IMR-90 (cell line): ENCODE results near the gene CNOT10. TPM values are rescaled to one million over a fixed set of nuclear protein-coding genes. Genes with fewer than 3 reads are reported as not detected.

Experiments used
- ATAC-seq: fragments of 200-7000 bp; cut with Tn5 transposase; 2 replicates; pipeline ENCODE4 v1.9.1; 2020; ENCODE audit warnings: low read depth, mild to moderate bottlenecking, moderate library complexity
- BruUV-seq: library from RNA; stranded (reverse); fragments of 400-500 nt; replicated peaks from 2 replicates; lab custom pipeline; 2021; lab: Mats Ljungman, UMichigan
- CTCF ChIA-PET: fragments of 300-600 bp; formaldehyde crosslinking; extraction: SDS; loops from one replicate; lab custom pipeline; 2021; ENCODE audit warnings: antibody characterized with exemption; lab: Yijun Ruan, JAX
- POLR2A ChIA-PET: fragments of 300-600 bp; sonication (Branson Sonifier 250); formaldehyde crosslinking; loops from one replicate; lab custom pipeline; 2022; ENCODE audit warnings: antibody characterized with exemption; ENCODE audit not compliant: unreplicated experiment; lab: Charles Lee
- DNase-seq: peaks from one replicate; pipeline ENCODE4 v3.0.0; 2013
- H2AFZ ChIP-seq: replicated peaks from 2 replicates; pipeline ENCODE3; 2013; ENCODE audit warnings: low read length, mild to moderate bottlenecking; ENCODE audit not compliant: poor library complexity
- H2AK5ac ChIP-seq: 2 replicates; pipeline ENCODE4 v1.6.1; 2013; ENCODE audit warnings: low read depth, low read length, inconsistent platforms
- H2AK9ac ChIP-seq: replicated peaks from 2 replicates; pipeline ENCODE3; 2013; ENCODE audit warnings: mild to moderate bottlenecking, low read depth, low read length, moderate library complexity; ENCODE audit not compliant: poor library complexity
- H2BK120ac ChIP-seq: 2 replicates; pipeline ENCODE4 v1.6.1; 2013; ENCODE audit warnings: low read depth, low read length, inconsistent platforms
- H2BK15ac ChIP-seq: 3 replicates; pipeline ENCODE4 v1.6.1; 2013; ENCODE audit warnings: low read depth, low read length, inconsistent platforms
- H2BK20ac ChIP-seq: 2 replicates; pipeline ENCODE4 v1.6.1; 2013; ENCODE audit warnings: low read depth, mild to moderate bottlenecking, inconsistent platforms, low read length, moderate library complexity
- H2BK5ac ChIP-seq: 2 replicates; pipeline ENCODE4 v1.6.1; 2013; ENCODE audit warnings: mild to moderate bottlenecking, low read depth, low read length, inconsistent platforms; ENCODE audit not compliant: poor library complexity, severe bottlenecking
- H3K14ac ChIP-seq: replicated peaks from 2 replicates; pipeline ENCODE4 v1.6.1; 2013; ENCODE audit warnings: low read depth, low read length, inconsistent platforms
- H3K18ac ChIP-seq: 2 replicates; pipeline ENCODE4 v1.6.1; 2013; ENCODE audit warnings: low read depth, low read length, control low read depth
- H3K23ac ChIP-seq: 2 replicates; pipeline ENCODE4 v1.6.1; 2013; ENCODE audit warnings: low read depth, low read length, inconsistent platforms
- H3K27ac ChIP-seq: 2 replicates; pipeline ENCODE4 v1.5.1; 2013; ENCODE audit warnings: mild to moderate bottlenecking, control low read depth, low read length; ENCODE audit not compliant: insufficient read depth
- H3K27me3 ChIP-seq: 2 replicates; pipeline ENCODE4 v1.6.1; 2013; ENCODE audit warnings: low read length; ENCODE audit not compliant: control insufficient read depth, insufficient read depth
- H3K36me3 ChIP-seq: 2 replicates; pipeline ENCODE4 v1.6.1; 2013; ENCODE audit warnings: low read length, mixed read lengths; ENCODE audit not compliant: control insufficient read depth, insufficient read depth
- H3K4ac ChIP-seq: 2 replicates; pipeline ENCODE4 v1.6.1; 2013; ENCODE audit warnings: low read depth, low read length, inconsistent platforms
- H3K4me1 ChIP-seq: 2 replicates; pipeline ENCODE4 v1.6.1; 2013; ENCODE audit warnings: low read length, mixed read lengths; ENCODE audit not compliant: control insufficient read depth, insufficient read depth
- H3K4me2 ChIP-seq: 2 replicates; pipeline ENCODE4 v1.6.1; 2013; ENCODE audit warnings: low read depth, mild to moderate bottlenecking, control low read depth, low read length, moderate library complexity
- H3K4me3 ChIP-seq: 2 replicates; pipeline ENCODE4 v1.5.1; 2013; ENCODE audit warnings: low read depth, mild to moderate bottlenecking, control low read depth, low read length, moderate library complexity; ENCODE audit not compliant: insufficient read depth
- H3K56ac ChIP-seq: 2 replicates; pipeline ENCODE4 v1.6.1; 2013; ENCODE audit warnings: low read length, inconsistent platforms; ENCODE audit not compliant: insufficient read depth; ENCODE audit errors: extremely low read depth
- H3K79me1 ChIP-seq, 2 experiments: 2 replicates each; pipeline ENCODE4 v1.6.1; 2013; ENCODE audit warnings: low read length in 2 of 2, inconsistent platforms in 1 of 2, low read depth in 1 of 2
- H3K9ac ChIP-seq: 2 replicates; pipeline ENCODE4 v1.6.1; 2013; ENCODE audit warnings: low read depth, low read length, control low read depth
- H3K9me1 ChIP-seq: 2 replicates; pipeline ENCODE4 v1.6.1; 2013; ENCODE audit warnings: low read length, inconsistent platforms; ENCODE audit not compliant: insufficient read depth
- H3K9me3 ChIP-seq: 2 replicates; pipeline ENCODE4 v1.6.1; 2013; ENCODE audit warnings: low read length; ENCODE audit not compliant: control insufficient read depth, insufficient read depth
- H4K20me1 ChIP-seq: 2 replicates; pipeline ENCODE4 v1.6.1; 2013; ENCODE audit warnings: low read length, inconsistent platforms; ENCODE audit not compliant: insufficient read depth
- H4K5ac ChIP-seq: 2 replicates; pipeline ENCODE4 v1.6.1; 2013; ENCODE audit warnings: mild to moderate bottlenecking, low read depth, low read length, control low read depth
- H4K8ac ChIP-seq, 2 experiments: 2 replicates each; pipeline ENCODE4 v1.6.1; 2013; ENCODE audit warnings: low read depth in 2 of 2, low read length in 2 of 2, control low read depth in 1 of 2, inconsistent platforms in 1 of 2
- H4K91ac ChIP-seq: 2 replicates; pipeline ENCODE4 v1.6.1; 2013; ENCODE audit warnings: low read depth, low read length, inconsistent platforms; ENCODE audit not compliant: insufficient read depth
- CHD1 ChIP-seq: IDR thresholded peaks from 2 replicates; pipeline ENCODE4 v1.6.1; 2012; ENCODE audit warnings: low read depth, low read length, improper control_type of control experiment
- FOS ChIP-seq: fragments of 150-350 bp; IDR thresholded peaks from 2 replicates; pipeline ENCODE4 v1.6.1; 2016; ENCODE audit warnings: low read depth, low read length
- MAFK ChIP-seq: IDR thresholded peaks from 2 replicates; pipeline ENCODE4 v1.6.1; 2012; ENCODE audit warnings: low read depth, low read length, improper control_type of control experiment
- MAZ ChIP-seq: IDR thresholded peaks from 2 replicates; pipeline ENCODE4 v1.6.1; 2012; ENCODE audit warnings: low read depth, mild to moderate bottlenecking, low read length, improper control_type of control experiment, moderate library complexity, borderline replicate concordance
- MXI1 ChIP-seq: IDR thresholded peaks from 2 replicates; pipeline ENCODE4 v1.6.1; 2012; ENCODE audit warnings: low read depth, mild to moderate bottlenecking, low read length, moderate library complexity, borderline replicate concordance
- POLR2A ChIP-seq: IDR thresholded peaks from 2 replicates; pipeline ENCODE4 v1.6.1; 2012; ENCODE audit warnings: mild to moderate bottlenecking, low read depth, low read length
- RCOR1 ChIP-seq: IDR thresholded peaks from 2 replicates; pipeline ENCODE4 v1.6.1; 2012; ENCODE audit warnings: mild to moderate bottlenecking, low read length, improper control_type of control experiment; ENCODE audit not compliant: insufficient replicate concordance
- RFX5 ChIP-seq: IDR thresholded peaks from 2 replicates; pipeline ENCODE4 v1.8.0; 2012; ENCODE audit warnings: low read depth, mild to moderate bottlenecking, low read length, moderate library complexity
- WGBS, 2 experiments: methylation state at CpG; one replicate each; pipeline versions ENCODE4 v1.1.5 to v1.1.7; 2013; ENCODE audit warnings: missing lambda C conversion rate in 2 of 2; ENCODE audit not compliant: insufficient read length in 1 of 2; ENCODE audit errors: extremely low coverage in 2 of 2; 5-methylcytosine and 5-hydroxymethylcytosine counted together
- dilution Hi-C: fragments of 300-500 bp; cut with HindIII; formaldehyde crosslinking; loops from one replicate; pipeline ENCODE4 v1.14.3; 2018; ENCODE audit warnings: low sequenced_read_pairs; ENCODE audit not compliant: unreplicated experiment
- in situ Hi-C: fragments of 300-500 bp; cut with MboI; formaldehyde crosslinking; loops from 3 replicates; pipeline ENCODE4 v1.14.3; 2019; ENCODE audit warnings: low sequenced_read_pairs, inconsistent platforms, mixed read lengths
- intact Hi-C: fragments of 100-400 bp; cut with micrococcal nuclease; formaldehyde crosslinking; loops from 2 replicates; pipeline ENCODE4 v1.10.0; 2022
- polyA plus RNA-seq, 3 experiments: library from polyadenylated mRNA; depleted of rRNA; stranded (reverse); fragments of >200 nt; gene quantifications; 2 replicates each; pipeline ENCODE4 v1.2.3, GENCODE V29; 2012; ENCODE audit warnings: low replicate concordance in 1 of 3
- total RNA-seq: library from RNA; depleted of rRNA; stranded (reverse); fragments of >200 nt; gene quantifications from 2 replicates; pipeline ENCODE4 v1.2.3, GENCODE V29; 2012
- TF ChIP-seq, protein P1 (sequence below): fragments of 150-350 bp; IDR thresholded peaks from 2 replicates; pipeline ENCODE4 v1.6.1; 2016; ENCODE audit warnings: low read depth, mild to moderate bottlenecking, low read length, moderate library complexity, borderline replicate concordance
- TF ChIP-seq, protein P2 (sequence below): conservative IDR thresholded peaks from 2 replicates; pipeline ENCODE4 v1.5.1; 2012; ENCODE audit warnings: mild to moderate bottlenecking, low read depth, low read length, improper control_type of control experiment

Gene CNOT10
- total and polyA plus RNA-seq, 2 of the 4 experiments (the other 2 are of a cell fraction), result 15.8 to 20.4 TPM

DNA sequence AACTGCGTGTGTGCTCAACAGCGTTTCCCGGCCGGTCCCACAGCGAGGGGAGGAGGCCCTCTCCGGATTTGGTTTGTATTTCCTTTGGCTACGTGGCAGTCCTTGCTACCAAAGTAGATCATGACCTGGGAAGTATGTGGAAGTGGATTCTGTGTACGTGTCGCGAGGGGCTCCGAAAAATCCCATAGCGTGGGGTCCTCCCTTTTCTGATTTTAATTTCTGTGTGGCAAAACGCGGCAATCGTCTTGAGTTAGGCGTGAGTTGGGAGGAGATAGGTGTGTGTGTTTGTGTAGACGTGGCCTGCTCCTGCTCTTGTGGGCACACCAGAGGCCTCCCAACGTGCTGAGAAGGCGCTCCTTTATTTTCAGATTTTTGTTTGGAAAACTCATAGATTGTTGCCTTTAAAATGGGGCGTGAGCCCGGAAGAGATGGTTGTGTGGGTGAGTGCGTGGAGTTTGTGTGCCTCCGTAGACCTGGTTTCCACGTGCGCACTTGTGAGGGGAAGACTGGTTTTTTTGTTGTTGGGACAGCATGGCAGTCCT lies 134.1 kb downstream of the CNOT10 start:
- no peak for TF ChIP-seq RFX5
- TF ChIP-seq MAZ, result no peak
- no peak for TF ChIP-seq FOS
- TF ChIP-seq, protein P1, sequence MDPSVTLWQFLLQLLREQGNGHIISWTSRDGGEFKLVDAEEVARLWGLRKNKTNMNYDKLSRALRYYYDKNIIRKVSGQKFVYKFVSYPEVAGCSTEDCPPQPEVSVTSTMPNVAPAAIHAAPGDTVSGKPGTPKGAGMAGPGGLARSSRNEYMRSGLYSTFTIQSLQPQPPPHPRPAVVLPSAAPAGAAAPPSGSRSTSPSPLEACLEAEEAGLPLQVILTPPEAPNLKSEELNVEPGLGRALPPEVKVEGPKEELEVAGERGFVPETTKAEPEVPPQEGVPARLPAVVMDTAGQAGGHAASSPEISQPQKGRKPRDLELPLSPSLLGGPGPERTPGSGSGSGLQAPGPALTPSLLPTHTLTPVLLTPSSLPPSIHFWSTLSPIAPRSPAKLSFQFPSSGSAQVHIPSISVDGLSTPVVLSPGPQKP, result no peak
- no peak for TF ChIP-seq CHD1
- TF ChIP-seq MXI1, result no peak
- no peak for TF ChIP-seq MAFK
- TF ChIP-seq POLR2A, result no peak
- TF ChIP-seq, protein P2, sequence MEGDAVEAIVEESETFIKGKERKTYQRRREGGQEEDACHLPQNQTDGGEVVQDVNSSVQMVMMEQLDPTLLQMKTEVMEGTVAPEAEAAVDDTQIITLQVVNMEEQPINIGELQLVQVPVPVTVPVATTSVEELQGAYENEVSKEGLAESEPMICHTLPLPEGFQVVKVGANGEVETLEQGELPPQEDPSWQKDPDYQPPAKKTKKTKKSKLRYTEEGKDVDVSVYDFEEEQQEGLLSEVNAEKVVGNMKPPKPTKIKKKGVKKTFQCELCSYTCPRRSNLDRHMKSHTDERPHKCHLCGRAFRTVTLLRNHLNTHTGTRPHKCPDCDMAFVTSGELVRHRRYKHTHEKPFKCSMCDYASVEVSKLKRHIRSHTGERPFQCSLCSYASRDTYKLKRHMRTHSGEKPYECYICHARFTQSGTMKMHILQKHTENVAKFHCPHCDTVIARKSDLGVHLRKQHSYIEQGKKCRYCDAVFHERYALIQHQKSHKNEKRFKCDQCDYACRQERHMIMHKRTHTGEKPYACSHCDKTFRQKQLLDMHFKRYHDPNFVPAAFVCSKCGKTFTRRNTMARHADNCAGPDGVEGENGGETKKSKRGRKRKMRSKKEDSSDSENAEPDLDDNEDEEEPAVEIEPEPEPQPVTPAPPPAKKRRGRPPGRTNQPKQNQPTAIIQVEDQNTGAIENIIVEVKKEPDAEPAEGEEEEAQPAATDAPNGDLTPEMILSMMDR, result no peak
- TF ChIP-seq RCOR1, result no peak
- Histone ChIP-seq H3K27me3 (peaks cover 80% of the 10 kb centered on the region), H2BK120ac (no peak overlapping the region), H3K18ac (no peak overlapping the region), H3K9me1 (no peaks in the 10 kb centered on the region), H3K79me1 (no peaks in the 10 kb centered on the region), H4K91ac (no peak overlapping the region), H2BK20ac (no peak overlapping the region), H2BK5ac (no peak overlapping the region), H3K4me2 (no peak overlapping the region), H3K23ac (no peak overlapping the region), H3K4ac (no peak overlapping the region), H3K4me3 (no peak overlapping the region), H2AK9ac (no peak overlapping the region), H3K14ac (no peak overlapping the region), H3K9ac (no peak overlapping the region), H3K36me3 (no peaks in the 10 kb centered on the region), H3K56ac (no peak overlapping the region), H3K27ac (no peak overlapping the region), H3K4me1 (peaks cover 3% of the 10 kb centered on the region; the same call in 1 of the 2 replicates), H2BK15ac (no peak overlapping the region), H4K8ac (no peak overlapping the region), H2AFZ (peak overlapping the region; percentile 56), H2AK5ac (no peak overlapping the region), H4K5ac (no peak overlapping the region), H3K9me3 (peaks cover 21% of the 10 kb centered on the region), H4K20me1 (no peaks in the 10 kb centered on the region)
- ATAC-seq (no peak), DNase-seq (no peak)
- 27% methylated on average over 11 of the region's 25 CpGs; no CpG with 5 or more reads in 1 of the 2 experiments for WGBS, 2 experiments
- ChIA-PET POLR2A (no interaction called here), CTCF (no interaction called here)
- in situ Hi-C loops, result no loop called here
- dilution Hi-C loops, result no loop called here
- intact Hi-C loops, result loop anchor here (10.0 kb wide), 2 partner anchors 116 to 1736 kb away; no protein-coding TSS in a partner anchor
- no TSS peak for BruUV-seq
